NCI-H2171 (cell line): Measurements from ENCODE around the gene SPATA32.
"Not testable (repeated sequence)": the region's sequence is repeated elsewhere in the genome, so short reads cannot be mapped to it uniquely, and the experiment has no call there.

Experiments
- DNase-seq: peaks from one replicate; lab custom pipeline; 2025; lab: John Stamatoyannopoulos, UW

SPATA32 gene

GRCh38 chr17:45270828-45271418, 9.0 kb upstream of the SPATA32 start:
- no peak for DNase-seq

DNA sequence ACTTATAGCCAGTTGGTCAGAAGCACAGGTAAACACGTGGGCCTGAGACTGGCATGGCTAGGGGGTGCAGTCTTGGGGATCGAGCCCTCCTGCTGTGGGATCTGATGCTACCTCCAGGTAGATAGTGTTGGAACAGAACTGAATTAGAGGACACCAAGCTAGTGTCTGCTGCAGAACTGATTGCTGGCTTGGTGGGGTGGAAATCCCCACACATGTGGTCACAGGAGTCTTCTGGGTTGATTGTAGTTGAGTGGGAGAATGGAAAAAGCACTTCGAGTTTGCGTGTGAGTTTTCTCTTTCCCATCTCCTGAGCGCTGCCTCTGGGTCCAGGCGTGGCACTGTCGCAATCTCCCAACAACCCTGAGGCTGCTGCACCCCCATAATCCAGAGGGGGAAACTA, 8.0 kb upstream of the SPATA32 start:
- DNase-seq = no peak

DNA sequence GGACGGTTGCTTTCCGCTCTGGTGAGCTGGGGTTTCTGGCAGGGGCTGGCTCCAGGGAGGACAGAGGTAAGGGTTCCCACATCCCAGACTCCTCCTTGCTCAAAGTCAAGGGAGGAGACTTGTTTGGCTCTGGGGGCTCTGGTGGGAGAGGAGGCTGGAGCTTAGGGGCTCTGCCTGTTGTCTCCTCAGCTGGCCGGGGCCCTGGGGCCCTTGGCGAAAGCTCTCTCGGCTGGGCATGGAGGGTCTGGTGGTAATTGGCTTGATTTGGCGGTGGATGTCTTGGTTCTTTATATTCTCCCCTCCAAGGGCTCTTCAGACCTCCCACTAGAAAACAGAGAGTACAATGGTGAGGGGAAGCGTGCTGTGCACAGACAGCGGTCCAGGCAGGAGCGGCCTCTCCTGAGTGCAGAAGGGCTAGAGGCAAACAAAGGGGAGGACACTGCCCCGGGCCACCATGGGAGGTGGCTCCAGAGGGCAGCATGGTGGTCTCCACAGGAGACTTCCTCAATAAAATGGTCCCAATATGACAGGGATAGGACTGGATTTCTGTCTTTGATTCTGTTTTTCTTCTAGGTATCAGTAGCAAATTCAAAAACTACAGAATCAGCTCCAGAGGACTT, 5.7 kb upstream of the SPATA32 start:
- no peak for DNase-seq

GRCh38 chr17:45266372-45266926, 4.6 kb upstream of the SPATA32 start:
- no peak for DNase-seq

DNA sequence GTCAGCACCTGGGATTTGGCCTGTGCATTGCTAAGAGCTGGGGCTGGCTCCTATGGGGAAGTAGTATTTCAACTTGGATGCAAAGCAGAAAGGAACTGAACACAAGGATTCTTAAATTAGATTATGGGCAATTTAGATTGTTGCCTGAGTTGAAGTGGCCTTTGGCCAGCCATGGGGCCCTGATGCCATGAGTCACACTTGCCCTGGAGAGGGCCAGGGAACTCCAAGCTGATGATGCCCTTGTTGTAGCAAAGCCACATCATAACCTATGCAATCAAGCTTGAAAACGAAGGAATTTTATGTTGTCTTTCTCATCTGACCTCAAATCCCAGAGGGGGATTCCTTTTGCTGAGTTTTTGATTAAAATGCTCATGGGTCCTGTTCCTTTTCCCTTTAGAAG, 3.9 kb upstream of the SPATA32 start:
- DNase-seq = no peak

DNA sequence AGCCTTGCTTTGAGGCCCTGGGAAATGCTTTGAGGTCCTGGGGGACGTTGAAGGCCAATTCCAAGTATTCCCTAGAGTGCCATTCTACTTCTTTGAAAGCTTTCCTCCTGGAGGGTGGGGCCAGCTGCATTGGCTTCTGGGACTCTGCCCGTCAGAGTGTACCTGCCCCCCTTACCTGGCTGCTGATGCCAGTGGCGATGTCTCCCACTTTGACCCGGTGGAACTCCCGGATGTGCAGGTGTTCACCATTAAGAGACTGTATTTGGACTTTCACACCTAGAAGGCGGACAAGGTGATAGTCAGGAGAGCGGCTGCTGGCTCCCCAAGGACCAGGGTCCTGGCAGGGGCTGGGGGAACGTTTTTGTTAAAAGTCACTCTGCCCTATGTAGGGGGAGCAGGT, 3.1 kb upstream of the SPATA32 start:
- DNase-seq = no peak

DNA sequence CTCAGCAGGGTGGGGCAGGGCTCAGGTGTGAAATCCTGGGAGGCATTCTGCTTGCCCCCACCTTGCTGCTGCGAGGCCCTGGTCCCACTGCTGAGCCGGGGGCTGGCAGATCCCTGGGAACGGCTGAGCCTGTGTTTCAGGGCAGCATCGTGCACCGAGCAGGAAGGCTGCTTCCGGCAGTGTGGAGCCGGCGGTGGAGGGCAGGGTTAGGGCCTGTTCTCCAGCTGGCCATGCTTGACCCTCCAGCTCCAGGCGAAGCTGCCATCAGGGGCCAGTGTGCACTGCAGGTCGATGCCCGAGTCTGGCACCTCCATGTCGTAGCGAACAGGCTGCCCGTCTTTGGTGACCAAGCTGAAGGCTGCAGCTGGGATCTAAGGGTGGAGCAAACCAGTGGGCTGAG, 2.5 kb upstream of the SPATA32 start:
- no peak for DNase-seq

DNA sequence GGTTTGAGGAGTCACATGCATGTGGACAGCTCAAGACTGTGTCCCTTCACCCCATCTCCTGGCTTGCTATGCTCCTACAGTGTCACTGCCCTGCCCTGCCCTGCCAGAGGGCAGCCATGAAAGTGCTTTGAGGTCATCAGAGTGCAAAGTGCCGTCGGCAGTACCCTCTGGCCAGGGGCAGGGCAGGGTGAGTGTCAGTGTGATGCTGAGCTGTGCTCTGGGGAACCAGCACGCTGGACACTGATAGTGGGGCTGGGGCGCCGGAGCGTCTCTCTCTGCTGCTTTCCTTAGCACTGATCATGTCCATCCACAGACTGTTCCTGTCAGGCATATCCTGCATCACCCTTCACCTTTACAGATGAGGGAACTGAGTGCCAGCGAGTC, 1.6 kb upstream of the SPATA32 start:
- DNase-seq = no peak

GRCh38 chr17:45262516-45263476, 902 bp upstream of the SPATA32 start:
- DNase-seq = no peak

- no peak for DNase-seq
These were observed 1.6 kb downstream of the SPATA32 start for GRCh38 chr17:45260204-45260783.

DNA sequence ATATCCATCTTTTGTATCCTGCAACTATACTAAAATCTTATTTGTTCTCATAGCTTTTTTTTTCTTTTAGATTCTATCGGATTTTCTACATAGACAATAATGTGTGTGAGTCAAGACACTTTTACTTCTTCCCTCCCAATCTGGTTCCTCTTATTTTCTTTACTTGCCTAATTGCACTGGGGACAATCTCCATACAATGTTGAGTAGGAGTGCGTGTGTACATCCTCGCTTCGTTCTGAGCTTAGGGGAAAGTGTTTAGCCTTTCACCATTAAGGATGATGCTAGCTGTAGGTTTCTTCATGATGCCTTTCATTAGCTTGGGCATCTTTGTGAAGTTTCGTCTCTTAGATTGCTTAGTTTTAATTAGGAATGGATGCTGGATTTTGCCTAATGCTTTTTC, 2.9 kb downstream of the SPATA32 start:
- DNase-seq = no peak

- DNase-seq = no peak
These were observed 4.8 kb downstream of the SPATA32 start for GRCh38 chr17:45257115-45257514.

DNA sequence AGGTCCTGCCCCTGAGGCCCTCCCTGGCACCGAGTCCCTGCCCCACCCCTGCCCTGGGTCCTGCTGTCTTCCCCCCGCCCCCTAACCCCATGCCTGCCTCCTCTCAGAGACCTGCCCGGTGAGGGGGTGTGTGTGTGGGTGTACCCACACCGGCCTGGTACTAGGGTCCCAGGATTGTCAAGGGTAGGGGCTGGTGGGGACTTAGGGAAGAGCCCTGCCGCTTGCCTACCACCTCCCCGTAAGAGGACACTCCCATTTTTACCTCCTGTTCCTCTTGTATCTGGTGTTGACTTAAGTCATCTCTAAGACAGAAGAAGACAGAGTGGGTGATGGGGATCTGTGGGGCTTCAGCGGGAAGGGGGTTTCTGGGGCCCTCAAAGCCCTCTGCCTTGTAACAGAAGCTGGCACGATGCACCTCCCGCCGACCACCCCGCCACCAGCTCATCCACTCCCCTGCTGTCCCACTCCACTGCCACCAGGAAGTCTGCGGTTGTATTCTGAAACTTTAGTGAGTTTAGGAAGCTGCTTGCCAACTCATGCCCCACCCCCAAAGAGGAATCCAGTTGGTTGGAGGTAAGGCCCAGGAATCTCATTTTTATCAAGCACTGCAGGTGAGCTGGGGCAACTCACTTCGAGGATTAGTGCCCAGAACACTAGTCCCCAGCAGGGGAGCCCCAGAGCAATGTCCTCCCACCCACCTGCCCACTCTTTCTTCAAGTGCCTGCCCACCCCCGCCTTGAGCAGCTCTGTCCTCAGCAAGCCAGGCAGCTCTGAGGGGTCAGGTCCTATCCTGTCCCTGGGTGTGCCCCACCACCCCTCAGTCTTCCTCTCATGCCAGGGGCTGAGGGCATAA, 5.6 kb downstream of the SPATA32 start:
- no peak for DNase-seq

DNA sequence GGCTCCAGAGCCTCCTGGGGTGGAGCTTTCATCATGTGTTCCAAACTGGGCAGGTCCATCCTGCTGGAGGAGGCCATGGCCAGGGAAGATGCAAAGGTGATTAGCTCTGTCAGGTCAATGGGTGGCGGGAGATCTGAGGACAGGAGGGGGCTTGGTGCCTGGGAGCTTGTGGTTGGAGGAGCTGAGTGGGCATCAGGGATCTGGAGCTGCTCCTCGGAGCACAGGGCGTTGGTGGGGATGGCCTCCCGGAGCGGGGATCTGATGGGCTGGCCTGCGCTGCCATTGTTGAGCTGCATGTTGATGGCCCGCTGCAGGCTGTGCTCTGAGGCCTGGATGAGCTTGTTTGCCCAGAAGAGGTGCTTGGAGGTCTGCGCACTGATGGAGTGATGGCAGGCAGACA, 6.5 kb downstream of the SPATA32 start:
- DNase-seq = no peak

GRCh38 chr17:45253879-45254278, 8.0 kb downstream of the SPATA32 start:
- DNase-seq = no peak

GRCh38 chr17:45253237-45253636, 8.7 kb downstream of the SPATA32 start:
- DNase-seq = not testable (repeated sequence)

DNA sequence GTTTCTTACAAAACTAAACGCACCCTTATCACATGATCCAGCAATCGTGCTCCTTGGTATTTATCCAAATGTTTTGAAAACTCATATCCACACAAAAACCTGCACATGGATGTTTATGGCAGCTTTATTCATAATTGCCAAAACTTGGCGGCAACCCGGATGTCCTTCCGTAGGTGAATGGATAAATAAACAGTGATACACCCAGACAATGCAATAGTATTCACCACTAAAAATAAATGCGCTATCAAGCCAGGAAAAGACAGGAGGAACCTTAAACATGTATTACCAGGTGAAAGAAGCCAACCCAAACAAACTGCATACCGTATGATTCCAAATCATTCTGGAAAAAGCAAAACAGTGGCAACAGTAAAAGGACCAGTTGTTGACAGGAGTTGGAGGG, 10.0 kb downstream of the SPATA32 start:
- DNase-seq = no peak

- peak; percentile 38 for DNase-seq
These were observed 13.5 kb downstream of the SPATA32 start for GRCh38 chr17:45248132-45248957.

GRCh38 chr17:45247429-45248131, 14.3 kb downstream of the SPATA32 start:
- peak; percentile 96 for DNase-seq

DNA sequence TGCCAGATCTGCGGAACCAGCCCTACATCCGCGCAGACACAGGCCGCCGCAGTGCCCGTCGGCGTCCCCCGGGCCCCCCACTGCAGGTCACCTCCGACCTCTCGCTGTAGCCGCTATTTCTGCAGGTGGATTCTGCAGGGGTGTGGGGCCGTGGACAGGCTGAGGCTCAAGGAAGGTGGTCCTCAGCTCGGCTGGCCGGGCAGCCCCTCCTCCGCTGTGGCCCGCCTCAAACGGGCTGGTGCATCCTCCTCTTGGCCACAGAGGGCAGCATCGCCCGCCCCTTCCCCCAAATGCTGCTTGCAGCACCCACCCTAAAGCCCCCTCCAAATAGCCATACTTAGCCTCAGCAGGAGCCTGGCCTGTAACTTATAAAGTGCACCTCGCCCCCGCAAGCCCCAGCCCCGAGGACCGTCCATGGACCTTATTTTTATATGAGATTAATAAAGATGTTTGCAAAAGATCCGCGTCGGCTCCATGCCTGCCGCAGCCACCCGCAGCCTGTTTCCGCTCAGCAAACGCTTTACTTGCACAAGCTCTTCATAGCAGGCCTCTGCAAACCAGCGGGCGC, 14.9 kb downstream of the SPATA32 start:
- peak; percentile 44 for DNase-seq
